ENCODE results near the gene CAPN10.
"Not testable (repeated sequence)": the region's sequence is repeated elsewhere in the genome, so short reads cannot be mapped to it uniquely, and the experiment has no call there.

Gene CAPN10

GRCh38 chr2:240586198-240586918 lies at the start of gene CAPN10:
Gene CAPN10 (plus strand): TSS chr2:240586734. CDS start chr2:240586912, 178 bp downstream.
- peak; percentile 81 for DNase-seq

GRCh38 chr2:240538031-240538780 lies 48.3 kb upstream of the CAPN10 start:
- no peak for DNase-seq

GRCh38 chr2:240539101-240539500 lies 47.4 kb upstream of the CAPN10 start:
- DNase-seq: not testable (repeated sequence)

- no peak for DNase-seq
These were observed 46.6 kb upstream of the CAPN10 start for GRCh38 chr2:240539906-240540305.

- DNase-seq: no peak
These were observed 35.2 kb upstream of the CAPN10 start for GRCh38 chr2:240551288-240551687.

- DNase-seq: no peak
These were observed 34.7 kb upstream of the CAPN10 start for GRCh38 chr2:240551811-240552210.

GRCh38 chr2:240553956-240554480 lies 32.5 kb upstream of the CAPN10 start:
- no peak for DNase-seq

GRCh38 chr2:240554767-240555493 lies 31.6 kb upstream of the CAPN10 start:
- DNase-seq: no peak

- no peak for DNase-seq
These were observed 30.8 kb upstream of the CAPN10 start for GRCh38 chr2:240555541-240556250.

- DNase-seq: no peak
These were observed 29.9 kb upstream of the CAPN10 start for GRCh38 chr2:240556553-240557100.

GRCh38 chr2:240557101-240557751 lies 29.3 kb upstream of the CAPN10 start:
- no peak for DNase-seq

- DNase-seq: no peak
These were observed 28.7 kb upstream of the CAPN10 start, which contains the start of gene ANKMY1 for GRCh38 chr2:240557808-240558207. Gene ANKMY1 (minus strand): TSS chr2:240557988. CDS start chr2:240557335, 653 bp downstream.

GRCh38 chr2:240558236-240558761 lies 28.2 kb upstream of the CAPN10 start:
- no peak for DNase-seq

GRCh38 chr2:240559286-240559685 lies 27.2 kb upstream of the CAPN10 start:
- no peak for DNase-seq

GRCh38 chr2:240560084-240560479 lies 26.5 kb upstream of the CAPN10 start, which contains the start of gene DUSP28:
Gene DUSP28 (plus strand): TSS chr2:240560357. CDS start chr2:240560685, 328 bp downstream.
- peak; percentile 58 for DNase-seq

GRCh38 chr2:240560480-240561324 lies 25.8 kb upstream of the CAPN10 start:
- DNase-seq: peak; percentile 90

GRCh38 chr2:240561325-240561971 lies 25.1 kb upstream of the CAPN10 start:
- no peak for DNase-seq

GRCh38 chr2:240563231-240563630 lies 23.3 kb upstream of the CAPN10 start:
- not testable (repeated sequence) for DNase-seq

- no peak for DNase-seq
These were observed 22.5 kb upstream of the CAPN10 start for GRCh38 chr2:240563951-240564560.
